Vagina (tissue), 2 donors: ENCODE data around the gene ITPKB.

ENCODE experiments used
- CTCF ChIP-seq, 3 experiments: fragments of 450-650 bp in 2 of 3; fragments of 200-600 bp in 1 of 3; sonication (generic) in 1 of 3; IDR thresholded peaks; one replicate each; pipeline ENCODE4 v1.5.1; 2017 to 2019; ENCODE audit warnings: antibody characterized with exemption in 3 of 3, mild to moderate bottlenecking in 2 of 3, moderate library complexity in 2 of 3
- POLR2A ChIP-seq, 2 donors: fragments of 450-650 bp; IDR thresholded peaks; one replicate each; pipeline ENCODE4 v1.6.1; 2017; ENCODE audit warnings: antibody characterized with exemption in 2 of 2, mild to moderate bottlenecking in 2 of 2, moderate library complexity in 2 of 2
- POLR2AphosphoS5 ChIP-seq, 2 donors: sonication (generic); formaldehyde crosslinking; IDR thresholded peaks; one replicate each; pipeline ENCODE4 v1.9.0; 2017; ENCODE audit warnings: antibody characterized with exemption in 2 of 2, mild to moderate bottlenecking in 2 of 2, low read depth in 1 of 2; ENCODE audit not compliant: insufficient read depth in 1 of 2

- TF ChIP-seq CTCF (IDR thresholded peaks at IDR 0.05) = no peak
- TF ChIP-seq POLR2A (IDR thresholded peaks at IDR 0.05) = no peak
- peak in 1 of 2 donors; percentile 16 for TF ChIP-seq POLR2AphosphoS5 (IDR thresholded peaks at IDR 0.05; ENCODE audit: insufficient read depth in 1 of 2, low read depth in 1 of 2)
Observed at GRCh38 chr1:226678701-226679100, 60.4 kb downstream of the ITPKB start.
